NAMALWA (cell line): ENCODE measurements around the gene TMEM131.
"Not testable (repeated sequence)": the region's sequence is repeated elsewhere in the genome, so short reads cannot be mapped to it uniquely, and the experiment has no call there.

Experiments used
- DNase-seq: peaks from one replicate; pipeline ENCODE4 v3.0.0-alpha.2; 2015; ENCODE audit warnings: low spot score

Gene TMEM131

GRCh38 chr2:97868986-97869721, 126.6 kb downstream of the TMEM131 start:
- DNase-seq = no peak

GRCh38 chr2:97863829-97864228, 131.9 kb downstream of the TMEM131 start:
- DNase-seq = no peak

GRCh38 chr2:97861177-97861576, 134.6 kb downstream of the TMEM131 start:
- no peak for DNase-seq

GRCh38 chr2:97858442-97858841, 137.3 kb downstream of the TMEM131 start:
- DNase-seq = no peak

- no peak for DNase-seq
These were observed 138.2 kb downstream of the TMEM131 start for GRCh38 chr2:97857553-97857952.

- DNase-seq = not testable (repeated sequence)
These were observed 142.7 kb downstream of the TMEM131 start for GRCh38 chr2:97853057-97853456.

GRCh38 chr2:97851172-97851571, 144.6 kb downstream of the TMEM131 start:
- no peak for DNase-seq

- no peak for DNase-seq
These were observed 145.7 kb downstream of the TMEM131 start for GRCh38 chr2:97849881-97850528.

GRCh38 chr2:97848306-97848705, 147.4 kb downstream of the TMEM131 start:
- DNase-seq = no peak

- not testable (repeated sequence) for DNase-seq
These were observed 149.0 kb downstream of the TMEM131 start for GRCh38 chr2:97846716-97847115.

GRCh38 chr2:97845818-97846217, 149.9 kb downstream of the TMEM131 start:
- no peak for DNase-seq

GRCh38 chr2:97845133-97845532, 150.6 kb downstream of the TMEM131 start:
- no peak for DNase-seq

GRCh38 chr2:97844311-97844859, 151.4 kb downstream of the TMEM131 start:
- DNase-seq = no peak

- no peak for DNase-seq
These were observed 155.6 kb downstream of the TMEM131 start for GRCh38 chr2:97840198-97840597.

GRCh38 chr2:97834610-97835009, 161.1 kb downstream of the TMEM131 start:
- DNase-seq = no peak

GRCh38 chr2:97831121-97831520, 164.6 kb downstream of the TMEM131 start:
- DNase-seq = no peak

GRCh38 chr2:97829255-97829654, 166.5 kb downstream of the TMEM131 start:
- DNase-seq = not testable (repeated sequence)

- not testable (repeated sequence) for DNase-seq
These were observed 168.7 kb downstream of the TMEM131 start for GRCh38 chr2:97827013-97827412.

- DNase-seq = peak; percentile 22
These were observed 169.4 kb downstream of the TMEM131 start for GRCh38 chr2:97826266-97826847.

- not testable (repeated sequence) for DNase-seq
These were observed 171.7 kb downstream of the TMEM131 start for GRCh38 chr2:97824011-97824410.

- DNase-seq = not testable (repeated sequence)
These were observed 173.9 kb downstream of the TMEM131 start for GRCh38 chr2:97821862-97822261.

- no peak for DNase-seq
These were observed 176.0 kb downstream of the TMEM131 start for GRCh38 chr2:97819754-97820153.

GRCh38 chr2:97816411-97816810, 179.3 kb downstream of the TMEM131 start:
- DNase-seq = no peak
